Left renal cortex interstitium (tissue), 4 donors: ENCODE results near the gene RASSF4. TPM values are rescaled to one million over a fixed set of nuclear protein-coding genes. Genes with fewer than 3 reads are reported as not detected.

Source experiments
- DNase-seq, 4 donors: peaks; one replicate each; pipeline ENCODE4 v3.0.0-alpha.2; 2013; ENCODE audit warnings: low read depth in 4 of 4, low spot score in 2 of 4, missing footprints in 1 of 4
- polyA plus RNA-seq, 4 donors: library from polyadenylated mRNA; unstranded; fragments of 120-200 nt; gene quantifications; one replicate each; pipeline ENCODE4 v1.2.1, GENCODE V29; 2013; ENCODE audit not compliant: insufficient read length in 4 of 4

The RASSF4 gene
- polyA plus RNA-seq, 4 donors, result 23.2 to 43.6 (median 29.7) TPM

- DNase-seq, result no peak
Measured at GRCh38 chr10:44974082-44974627, 14.6 kb downstream of the RASSF4 start.

GRCh38 chr10:44974628-44975430 is 15.2 kb downstream of the RASSF4 start:
- DNase-seq, result no peak

GRCh38 chr10:44975431-44976331 is 16.1 kb downstream of the RASSF4 start:
- DNase-seq, result no peak

- DNase-seq, result no peak
Measured at GRCh38 chr10:44976352-44977198, 17.0 kb downstream of the RASSF4 start.

- no peak for DNase-seq
Measured at GRCh38 chr10:44977287-44978212, 17.9 kb downstream of the RASSF4 start.

- DNase-seq, result no peak
Measured at GRCh38 chr10:44978213-44978569, 18.6 kb downstream of the RASSF4 start.

- DNase-seq, result peak; percentile 90 to 96 (median 92)
Measured at GRCh38 chr10:44978570-44979280, 19.1 kb downstream of the RASSF4 start, which contains the start of gene DEPP1. TSS of gene DEPP1 (minus strand) at chr10:44978809. CDS start at chr10:44978030, 779 bp downstream.

- no peak for DNase-seq
Measured at GRCh38 chr10:44979281-44980191, 19.9 kb downstream of the RASSF4 start.

- DNase-seq, result no peak
Measured at GRCh38 chr10:44980309-44981171, 20.9 kb downstream of the RASSF4 start.

- no peak for DNase-seq
Measured at GRCh38 chr10:44981172-44982113, 21.8 kb downstream of the RASSF4 start.

- DNase-seq, result no peak
Measured at GRCh38 chr10:44982114-44982460, 22.5 kb downstream of the RASSF4 start.

- DNase-seq, result no peak
Measured at GRCh38 chr10:44982496-44982895, 22.9 kb downstream of the RASSF4 start.

- no peak for DNase-seq
Measured at GRCh38 chr10:44983066-44983894, 23.7 kb downstream of the RASSF4 start.

GRCh38 chr10:44983895-44984278 is 24.3 kb downstream of the RASSF4 start:
- no peak for DNase-seq

GRCh38 chr10:44984671-44985101 is 25.1 kb downstream of the RASSF4 start:
- no peak for DNase-seq
